GM13976 (cell line): ENCODE results near the gene CYP2W1.

ENCODE experiments used
- DNase-seq: peaks from one replicate; pipeline ENCODE4 v3.0.0; 2012; ENCODE audit warnings: low spot score
- CTCF ChIP-seq: IDR thresholded peaks from 2 replicates; pipeline ENCODE4 v1.5.1; 2012; ENCODE audit warnings: borderline replicate concordance, mild to moderate bottlenecking; ENCODE audit not compliant: insufficient read depth; ENCODE audit errors: extremely low read depth, missing control alignments, control extremely low read depth
- in situ Hi-C: fragments of 300-500 bp; cut with MboI; formaldehyde crosslinking; loops from one replicate; pipeline ENCODE4 v1.12.0; 2022; ENCODE audit warnings: low sequenced_read_pairs, mixed read lengths, inconsistent platforms; ENCODE audit not compliant: unreplicated experiment

The CYP2W1 gene

DNA sequence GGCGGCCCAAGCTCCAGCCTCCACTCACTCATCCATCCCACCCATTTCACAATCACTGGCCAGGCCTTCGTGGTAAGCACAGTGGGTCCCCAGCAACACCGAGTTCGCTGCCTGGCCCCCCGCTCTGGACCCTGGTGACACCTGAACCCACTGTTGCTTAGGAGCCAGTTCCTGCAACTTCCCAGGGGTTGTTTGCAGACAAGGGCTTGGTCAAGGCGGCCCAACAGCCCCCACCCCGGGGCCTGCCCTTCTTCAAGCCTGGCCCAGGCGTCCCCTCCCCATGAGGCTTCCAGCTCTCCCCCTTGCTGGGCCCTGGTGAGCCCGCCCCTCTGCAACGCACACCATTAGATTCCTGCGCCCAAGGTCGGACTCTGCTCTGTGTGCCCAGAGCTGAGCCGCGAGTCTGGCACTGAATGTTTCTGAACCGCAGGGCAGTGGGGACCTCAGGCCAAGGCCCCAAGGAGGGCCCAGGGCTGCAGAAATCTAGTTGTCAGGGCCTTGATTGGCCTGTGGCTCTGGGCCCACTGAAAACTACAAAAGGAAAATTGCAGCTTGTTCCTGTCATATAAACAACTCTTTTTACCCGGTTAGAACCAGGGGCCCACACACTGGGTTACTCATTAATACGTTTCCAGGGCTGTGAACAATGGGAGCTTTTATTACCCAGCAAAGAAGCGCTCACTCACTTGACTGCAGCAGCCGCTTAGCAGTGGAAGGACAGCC, 5.5 kb upstream of the CYP2W1 start:
- DNase-seq = peak; percentile 64
- no peak for TF ChIP-seq CTCF

GRCh38 chr7:978049-978346, 5.0 kb upstream of the CYP2W1 start:
- in situ Hi-C loops = no loop called here
- no peak for TF ChIP-seq CTCF

More for the DNA sequence above, 5.5 kb upstream of the CYP2W1 start:
- in situ Hi-C loops = no loop called here

GRCh38 chr7:978416-979091, 4.4 kb upstream of the CYP2W1 start:
- in situ Hi-C loops = no loop called here
- no peak for TF ChIP-seq CTCF
- DNase-seq = no peak

More at GRCh38 chr7:978049-978346, 5.0 kb upstream of the CYP2W1 start:
- no peak for DNase-seq

DNA sequence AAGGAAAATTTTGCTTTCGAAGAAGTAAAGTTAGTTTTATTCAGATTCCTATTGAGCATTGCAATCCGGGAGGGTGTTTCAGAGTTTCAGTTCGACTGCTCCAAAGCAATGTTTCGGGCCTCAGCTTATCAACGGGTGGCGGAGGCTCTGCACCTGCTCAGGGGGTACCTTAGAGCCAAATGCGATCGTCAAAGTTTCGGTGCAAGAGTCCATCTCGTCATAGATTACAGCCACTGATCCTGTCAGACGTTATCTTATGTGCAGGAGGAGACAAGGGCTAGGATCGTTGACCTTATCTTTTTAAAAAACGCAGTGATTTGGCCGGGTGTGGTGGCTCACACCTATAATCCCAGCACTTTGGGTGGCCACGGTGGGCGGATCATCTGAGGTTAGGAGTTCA, 3.8 kb upstream of the CYP2W1 start:
- in situ Hi-C loops = no loop called here
- no peak for TF ChIP-seq CTCF
- DNase-seq = no peak

GRCh38 chr7:979886-980571, 3.0 kb upstream of the CYP2W1 start:
- in situ Hi-C loops = no loop called here
- no peak for DNase-seq
- no peak for TF ChIP-seq CTCF

DNA sequence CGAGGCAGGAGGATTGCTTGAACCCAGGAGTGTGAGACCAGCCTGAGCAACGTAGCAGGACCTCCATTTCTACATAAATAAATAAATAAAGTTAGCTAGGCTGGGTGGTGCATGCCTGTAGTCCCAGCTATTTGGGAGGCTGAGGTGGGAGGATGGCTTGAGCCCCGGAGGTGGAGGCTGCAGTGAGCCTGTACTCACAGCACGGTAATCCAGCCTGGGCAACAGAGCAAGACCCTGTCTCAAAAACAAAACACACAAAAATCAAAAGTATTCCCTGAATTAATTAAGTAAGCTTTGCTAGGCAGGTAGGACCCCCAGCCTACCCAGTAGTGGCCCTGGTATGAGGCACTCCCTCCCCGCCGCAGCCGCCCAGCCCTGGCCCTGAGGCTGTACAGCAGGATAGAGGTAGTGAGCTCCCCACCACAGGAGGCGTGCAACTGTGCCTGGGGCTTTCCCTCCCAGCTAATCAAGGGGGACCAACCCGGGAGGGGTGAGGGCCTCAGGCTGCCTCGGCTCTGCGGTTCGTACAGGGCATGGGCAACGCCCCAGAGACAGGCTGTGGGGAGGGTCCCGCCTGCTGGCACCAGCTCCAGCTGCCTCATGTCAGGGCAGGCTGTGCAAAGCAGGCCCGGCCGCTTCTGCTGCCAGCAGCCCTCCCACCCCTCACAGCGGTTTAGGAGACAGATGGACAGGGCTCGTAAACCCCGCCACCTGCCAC, 1.0 kb upstream of the CYP2W1 start:
- DNase-seq = no peak
- no peak for TF ChIP-seq CTCF
- in situ Hi-C loops = no loop called here
